Bone marrow (tissue), 2 donors: ENCODE data around the gene ABLIM2.

Source experiments
- DNase-seq, 2 donors: peaks; one replicate each; lab custom pipeline; 2025; lab: John Stamatoyannopoulos, UW

Gene ABLIM2

GRCh38 chr4:7981738-7982394 is 176.7 kb downstream of the ABLIM2 start:
- no peak for DNase-seq

- DNase-seq: no peak
Observed at GRCh38 chr4:7980036-7980435, 178.6 kb downstream of the ABLIM2 start.

- no peak for DNase-seq
Observed at GRCh38 chr4:7979652-7979968, 179.0 kb downstream of the ABLIM2 start.

GRCh38 chr4:7978907-7979651 is 179.5 kb downstream of the ABLIM2 start:
- no peak for DNase-seq

- no peak for DNase-seq
Observed at GRCh38 chr4:7978489-7978888, 180.1 kb downstream of the ABLIM2 start.

- DNase-seq: no peak
Observed at GRCh38 chr4:7976634-7977033, 182.0 kb downstream of the ABLIM2 start.

- DNase-seq: no peak
Observed at GRCh38 chr4:7976025-7976424, 182.6 kb downstream of the ABLIM2 start.

- DNase-seq: no peak
Observed at GRCh38 chr4:7974425-7974824, 184.2 kb downstream of the ABLIM2 start.

- DNase-seq: no peak
Observed at GRCh38 chr4:7973545-7973981, 185.1 kb downstream of the ABLIM2 start.

- DNase-seq: no peak
Observed at GRCh38 chr4:7971881-7972500, 186.6 kb downstream of the ABLIM2 start.

GRCh38 chr4:7971159-7971631 is 187.4 kb downstream of the ABLIM2 start:
- DNase-seq: no peak

GRCh38 chr4:7970361-7970946 is 188.2 kb downstream of the ABLIM2 start:
- DNase-seq: no peak

GRCh38 chr4:7968262-7968896 is 190.2 kb downstream of the ABLIM2 start:
- DNase-seq: no peak

- DNase-seq: no peak
Observed at GRCh38 chr4:7967501-7968261, 190.9 kb downstream of the ABLIM2 start.

- no peak for DNase-seq
Observed at GRCh38 chr4:7967063-7967440, 191.6 kb downstream of the ABLIM2 start.

GRCh38 chr4:7966281-7967062 is 192.1 kb downstream of the ABLIM2 start:
- DNase-seq: no peak

GRCh38 chr4:7964890-7965662 is 193.5 kb downstream of the ABLIM2 start:
- no peak for DNase-seq

GRCh38 chr4:7964459-7964858 is 194.2 kb downstream of the ABLIM2 start:
- DNase-seq: no peak

- DNase-seq: no peak
Observed at GRCh38 chr4:7963691-7964090, 194.9 kb downstream of the ABLIM2 start.
